GM12878 (cell line): ENCODE data around the gene UBXN4. TPM values are rescaled to one million over a fixed set of nuclear protein-coding genes. Genes with fewer than 3 reads are reported as not detected.
A peak's percentile ranks its signal among the peaks of the same experiment; 100 is the strongest.

ENCODE experiments used
- ATAC-seq: fragments of 200-7000 bp; cut with Tn5 transposase; 3 replicates; pipeline ENCODE4 v1.9.1; 2020; ENCODE audit warnings: mild to moderate bottlenecking, moderate library complexity
- BruUV-seq: library from RNA; stranded (reverse); fragments of 400-500 nt; replicated peaks from 2 replicates; lab custom pipeline; 2021; lab: Mats Ljungman, UMichigan
- CTCF ChIA-PET: fragments of 300-600 bp; sonication (Branson Sonifier 250); formaldehyde crosslinking; extraction: SDS; loops from one replicate; lab custom pipeline; 2021; ENCODE audit warnings: inconsistent platforms; lab: Yijun Ruan, JAX
- POLR2A ChIA-PET: fragments of 350-600 bp; formaldehyde crosslinking; extraction: SDS; loops from one replicate; lab custom pipeline; 2021; ENCODE audit warnings: inconsistent platforms; lab: Charles Lee
- RAD21 ChIA-PET: fragments of 300-600 bp; sonication (Branson Sonifier 250); formaldehyde crosslinking; loops from one replicate; lab custom pipeline; 2023; ENCODE audit warnings: antibody characterized with exemption; ENCODE audit not compliant: unreplicated experiment; lab: Charles Lee
- SMC1A ChIA-PET: fragments of 300-600 bp; sonication (Branson Sonifier 250); formaldehyde crosslinking; loops from one replicate; lab custom pipeline; 2023; ENCODE audit not compliant: unreplicated experiment, uncharacterized antibody; lab: Charles Lee
- DNase-seq: peaks from one replicate; pipeline ENCODE4 v3.0.0-alpha.2; 2011; ENCODE audit warnings: low read depth, low spot score
- FAIRE-seq: peaks from 3 replicates; lab custom pipeline; 2011; peaks lifted over from hg19 to GRCh38; lab: Jason Lieb, UNC
- H2AFZ ChIP-seq: 2 replicates; pipeline ENCODE4 v1.6.0; 2011; ENCODE audit warnings: low read depth, low read length, control low read depth; ENCODE audit not compliant: control insufficient read depth
- H3K27ac ChIP-seq: 2 replicates; pipeline ENCODE4 v1.5.1; 2011; ENCODE audit warnings: control low read depth; ENCODE audit not compliant: control insufficient read depth, insufficient read depth
- H3K27me3 ChIP-seq, 2 experiments: replicated peaks in 1 of 2; 2 replicates each; pipeline versions ENCODE4 v1.6.0 to v1.6.1; 2011; ENCODE audit warnings: low read length in 1 of 2; ENCODE audit not compliant: control insufficient read depth in 2 of 2, insufficient read depth in 2 of 2
- H3K36me3 ChIP-seq, 2 experiments: 2 replicates each; pipeline ENCODE4 v1.5.1; 2011; ENCODE audit warnings: low read length in 1 of 2; ENCODE audit not compliant: control insufficient read depth in 2 of 2, insufficient read depth in 2 of 2
- H3K4me1 ChIP-seq: 2 replicates; pipeline ENCODE4 v1.6.1; 2011; ENCODE audit warnings: mild to moderate bottlenecking, low read length, moderate library complexity, mixed read lengths; ENCODE audit not compliant: control insufficient read depth, insufficient read depth
- H3K4me2 ChIP-seq: 2 replicates; pipeline ENCODE4 v1.6.0; 2011; ENCODE audit warnings: control low read depth; ENCODE audit not compliant: control insufficient read depth, insufficient read depth
- H3K4me3 ChIP-seq: fragments of 200-600 bp; sonication (generic); 2 replicates; pipeline ENCODE4 v1.5.1; 2016
- H3K79me2 ChIP-seq: 2 replicates; pipeline ENCODE4 v1.6.0; 2011; ENCODE audit warnings: low read length; ENCODE audit not compliant: control insufficient read depth, insufficient read depth
- H3K9ac ChIP-seq: 2 replicates; pipeline ENCODE4 v1.8.0; 2011; ENCODE audit warnings: low read length, control low read depth, mixed read lengths; ENCODE audit not compliant: control insufficient read depth, insufficient read depth
- H3K9me3 ChIP-seq: replicated peaks from 3 replicates; pipeline ENCODE4 v1.5.1; 2011; ENCODE audit warnings: mild to moderate bottlenecking, low read length; ENCODE audit not compliant: control insufficient read depth, insufficient read depth
- H4K20me1 ChIP-seq: 2 replicates; pipeline ENCODE4 v1.6.0; 2011; ENCODE audit not compliant: control insufficient read depth, insufficient read depth
- ATF7 ChIP-seq: fragments of 450-650 bp; IDR thresholded peaks from 2 replicates; pipeline ENCODE4 v1.6.1; 2016; ENCODE audit warnings: low read depth, mild to moderate bottlenecking
- BHLHE40 ChIP-seq, 2 experiments: fragments of 450-650 bp in 1 of 2; IDR thresholded peaks; 2 replicates each; pipeline ENCODE4 v1.6.1; 2011 to 2017; ENCODE audit warnings: low read depth in 2 of 2, borderline replicate concordance in 1 of 2, improper control_type of control experiment in 1 of 2, low read length in 1 of 2, mild to moderate bottlenecking in 1 of 2
- EZH2 ChIP-seq: IDR thresholded peaks from 2 replicates; pipeline ENCODE4 v1.6.1; 2012; ENCODE audit warnings: low read depth, mild to moderate bottlenecking, control low read depth, inconsistent platforms, low read length, borderline replicate concordance; ENCODE audit not compliant: control insufficient read depth
- IKZF1 ChIP-seq: fragments of 450-650 bp; conservative IDR thresholded peaks from 2 replicates; pipeline ENCODE4 v1.6.1; 2017; ENCODE audit warnings: antibody characterized with exemption, mild to moderate bottlenecking
- IKZF2 ChIP-seq, 2 experiments: fragments of 450-650 bp; IDR thresholded peaks; 2 replicates each; pipeline ENCODE4 v1.6.1; 2017; ENCODE audit warnings: mild to moderate bottlenecking in 2 of 2, moderate library complexity in 2 of 2
- KDM1A ChIP-seq: fragments of 200-600 bp; sonication (generic); IDR thresholded peaks from 2 replicates; pipeline ENCODE4 v1.6.1; 2016; ENCODE audit warnings: borderline replicate concordance
- KLF5 ChIP-seq: fragments of 450-650 bp; IDR thresholded peaks from 2 replicates; pipeline ENCODE4 v1.6.1; 2014; ENCODE audit warnings: mild to moderate bottlenecking; ENCODE audit not compliant: partially characterized antibody
- MEF2B ChIP-seq: fragments of 450-650 bp; IDR thresholded peaks from 2 replicates; pipeline ENCODE4 v1.6.1; 2018; ENCODE audit warnings: mild to moderate bottlenecking, moderate library complexity; ENCODE audit not compliant: partially characterized antibody, poor library complexity, severe bottlenecking
- SMARCA5 ChIP-seq: fragments of 450-650 bp; IDR thresholded peaks from 2 replicates; pipeline ENCODE4 v1.6.1; 2017; ENCODE audit warnings: mild to moderate bottlenecking
- SP1 ChIP-seq: IDR thresholded peaks from one replicate; pipeline ENCODE4 v1.6.1; 2011; ENCODE audit warnings: low read depth, low read length
- SREBF1 ChIP-seq: IDR thresholded peaks from 2 replicates; pipeline ENCODE4 v1.6.1; 2012; ENCODE audit warnings: mild to moderate bottlenecking, low read length
- WGBS: methylation state at CpG from one replicate; pipeline ENCODE4 v1.1.6; 2016; ENCODE audit warnings: low lambda C conversion rate; ENCODE audit not compliant: insufficient replicate concordance, insufficient coverage; ENCODE audit errors: missing lambda C conversion rate; 5-methylcytosine and 5-hydroxymethylcytosine counted together
- in situ Hi-C: fragments of 300-500 bp; cut with MboI; formaldehyde crosslinking; loops from 9 replicates; pipeline ENCODE4 v1.14.3; 2018; ENCODE audit warnings: mixed read lengths
- intact Hi-C: fragments of 100-400 bp; cut with micrococcal nuclease; formaldehyde crosslinking; loops from one replicate; pipeline ENCODE4 v1.14.2; 2022; ENCODE audit not compliant: unreplicated experiment
- polyA plus RNA-seq, 11 experiments: library from polyadenylated mRNA; depleted of rRNA in 4 of 11; unstranded in 6 of 11; stranded (reverse) in 5 of 11; fragments of >200 nt; fragmentation: Nextera tagmentation in 4 of 11; fragmentation: Illumina TruSeq in 1 of 11; extraction: Ambion mirVana in 4 of 11; extraction: Trizol in 1 of 11; gene quantifications; 1 replicate in 1 of 11; 2 replicates in 10 of 11; pipeline versions ENCODE4 v1.2.1 to v1.2.3, GENCODE V29; 2011 to 2016; ENCODE audit warnings: inconsistent platforms in 2 of 11, missing spikeins in 2 of 11, low read depth in 1 of 11
- total RNA-seq, 4 experiments: library from RNA; depleted of rRNA in 3 of 4; stranded (reverse); fragments of >200 nt in 3 of 4; fragmentation: Illumina TruSeq in 1 of 4; extraction: Trizol in 1 of 4; gene quantifications; 2 replicates each; pipeline versions ENCODE4 v1.2.1 to v1.2.3, GENCODE V29; 2013 to 2021
- TF ChIP-seq, protein P1 (sequence below): fragments of 450-650 bp; IDR thresholded peaks from 2 replicates; pipeline ENCODE4 v1.6.1; 2017; ENCODE audit warnings: mild to moderate bottlenecking, moderate library complexity
- TF ChIP-seq, protein P2 (sequence below): IDR thresholded peaks from 2 replicates; pipeline ENCODE4 v1.6.1; 2012; ENCODE audit warnings: low read depth, low read length, improper control_type of control experiment

UBXN4 gene
- total and polyA plus RNA-seq, 10 of the 15 experiments (the other 5 are each of a cell fraction or from before 2014, with no cell fraction given), result 52.6 to 133 (median 71.9) TPM

DNA sequence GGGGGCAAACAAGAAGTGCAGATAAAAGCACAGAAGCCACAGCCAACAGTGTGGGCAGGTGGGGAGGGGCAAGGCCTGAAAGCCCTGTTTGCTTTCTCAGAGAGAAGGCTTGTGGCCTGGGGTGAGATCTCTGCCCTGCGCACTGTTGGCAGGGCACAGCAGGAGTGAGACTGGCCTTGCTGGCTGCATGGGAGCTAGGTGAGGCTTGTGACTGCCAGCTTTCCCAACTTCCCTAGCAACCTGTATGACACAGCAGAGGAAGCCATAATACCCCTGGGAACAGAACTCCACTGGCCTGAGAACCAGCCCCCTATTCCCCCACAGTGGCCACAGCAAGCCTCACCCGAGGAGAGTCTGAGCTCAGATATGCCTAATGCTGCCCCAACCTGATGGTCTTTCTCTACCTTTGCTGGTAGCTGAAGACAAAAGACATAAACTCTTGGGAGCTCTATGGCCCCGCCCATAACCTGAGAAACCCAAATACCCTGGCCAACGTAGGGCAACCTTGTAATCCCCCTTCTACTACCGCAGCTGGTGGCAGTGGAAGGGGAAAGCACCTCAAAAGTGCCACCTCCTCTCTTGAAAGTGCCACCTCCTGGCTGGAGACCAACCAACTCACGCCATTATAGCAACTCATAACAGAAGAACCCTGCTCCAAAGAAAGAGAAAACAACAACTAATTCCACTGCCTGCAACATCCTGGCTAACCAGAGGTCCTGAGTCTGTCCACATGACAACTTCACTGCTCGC is 50.9 kb downstream of the UBXN4 start:
- intact Hi-C loops, result no loop called here
- POLR2A ChIA-PET, result interaction anchor here (1.5 kb wide), 1 partner anchor 50 kb away, joined by 4 read pairs; no protein-coding TSS in a partner anchor
- no peaks in the 10 kb centered on the region for H3K36me3 ChIP-seq

More for the DNA sequence above, 50.9 kb downstream of the UBXN4 start:
- CTCF ChIA-PET, result interaction anchor here (0.6 to 2.5 kb wide), 16 partner anchors 8 to 804 kb away, joined by 3 to 14 read pairs (median 3); partner anchors contain the start of gene UBXN4
- Histone ChIP-seq H3K9ac (peak overlapping the region; percentile 10; the same call in 1 of the 2 replicates), H3K4me2 (peak overlapping the region; percentile 38), H3K79me2 (no peaks in the 10 kb centered on the region), H3K27me3 (no peaks in the 10 kb centered on the region), H4K20me1 (no peaks in the 10 kb centered on the region), H2AFZ (peak overlapping the region; percentile 71), H3K4me1 (peaks cover 12% of the 10 kb centered on the region), H3K9me3 (no peaks in the 10 kb centered on the region), H3K4me3 (no peak overlapping the region; the same call in 1 of the 2 replicates), H3K27ac (peak overlapping the region; percentile 35; the same call in 1 of the 2 replicates)
- RAD21 ChIA-PET, result interaction anchor here (1.0 to 1.4 kb wide), 3 partner anchors 50 to 789 kb away, joined by 3 to 4 read pairs (median 4); no protein-coding TSS in a partner anchor
- WGBS, result 13% methylated on average over 7 of the region's 7 CpGs
- ATAC-seq, result peak; percentile 79
- peak; percentile 51 for DNase-seq
- no peak for FAIRE-seq
- BruUV-seq, result no TSS peak
- SMC1A ChIA-PET, result interaction anchor here (0.8 to 2.4 kb wide), 13 partner anchors 10 to 618 kb away, joined by 3 to 14 read pairs (median 4); no protein-coding TSS in a partner anchor
- in situ Hi-C loops, result no loop called here
- TF ChIP-seq KDM1A (no peak), BHLHE40 (IDR thresholded peaks at IDR 0.05; ENCODE audit: borderline replicate concordance in 1 of 2, low read depth in 2 of 2, low read length in 1 of 2) (no peak; a peak in 1 of 4 replicates), SMARCA5 (no peak), SREBF1 (no peak), KLF5 (no peak), IKZF2 (IDR thresholded peaks at IDR 0.05) (peak in 1 of 2 experiments; percentile 29; a peak in 1 of 4 replicates), SP1 (no peak), ATF7 (0 out of 2 replicates have a peak, but pooled peaks have one; percentile 32), MEF2B (peak; percentile 87), IKZF1 (0 out of 2 replicates have a peak, but pooled peaks have one; percentile 31), EZH2 (no peak)
- TF ChIP-seq, protein P1, sequence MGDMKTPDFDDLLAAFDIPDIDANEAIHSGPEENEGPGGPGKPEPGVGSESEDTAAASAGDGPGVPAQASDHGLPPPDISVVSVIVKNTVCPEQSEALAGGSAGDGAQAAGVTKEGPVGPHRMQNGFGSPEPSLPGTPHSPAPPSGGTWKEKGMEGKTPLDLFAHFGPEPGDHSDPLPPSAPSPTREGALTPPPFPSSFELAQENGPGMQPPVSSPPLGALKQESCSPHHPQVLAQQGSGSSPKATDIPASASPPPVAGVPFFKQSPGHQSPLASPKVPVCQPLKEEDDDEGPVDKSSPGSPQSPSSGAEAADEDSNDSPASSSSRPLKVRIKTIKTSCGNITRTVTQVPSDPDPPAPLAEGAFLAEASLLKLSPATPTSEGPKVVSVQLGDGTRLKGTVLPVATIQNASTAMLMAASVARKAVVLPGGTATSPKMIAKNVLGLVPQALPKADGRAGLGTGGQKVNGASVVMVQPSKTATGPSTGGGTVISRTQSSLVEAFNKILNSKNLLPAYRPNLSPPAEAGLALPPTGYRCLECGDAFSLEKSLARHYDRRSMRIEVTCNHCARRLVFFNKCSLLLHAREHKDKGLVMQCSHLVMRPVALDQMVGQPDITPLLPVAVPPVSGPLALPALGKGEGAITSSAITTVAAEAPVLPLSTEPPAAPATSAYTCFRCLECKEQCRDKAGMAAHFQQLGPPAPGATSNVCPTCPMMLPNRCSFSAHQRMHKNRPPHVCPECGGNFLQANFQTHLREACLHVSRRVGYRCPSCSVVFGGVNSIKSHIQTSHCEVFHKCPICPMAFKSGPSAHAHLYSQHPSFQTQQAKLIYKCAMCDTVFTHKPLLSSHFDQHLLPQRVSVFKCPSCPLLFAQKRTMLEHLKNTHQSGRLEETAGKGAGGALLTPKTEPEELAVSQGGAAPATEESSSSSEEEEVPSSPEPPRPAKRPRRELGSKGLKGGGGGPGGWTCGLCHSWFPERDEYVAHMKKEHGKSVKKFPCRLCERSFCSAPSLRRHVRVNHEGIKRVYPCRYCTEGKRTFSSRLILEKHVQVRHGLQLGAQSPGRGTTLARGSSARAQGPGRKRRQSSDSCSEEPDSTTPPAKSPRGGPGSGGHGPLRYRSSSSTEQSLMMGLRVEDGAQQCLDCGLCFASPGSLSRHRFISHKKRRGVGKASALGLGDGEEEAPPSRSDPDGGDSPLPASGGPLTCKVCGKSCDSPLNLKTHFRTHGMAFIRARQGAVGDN, result 0 out of 2 replicates have a peak, but pooled peaks have one; percentile 19
- TF ChIP-seq, protein P2, sequence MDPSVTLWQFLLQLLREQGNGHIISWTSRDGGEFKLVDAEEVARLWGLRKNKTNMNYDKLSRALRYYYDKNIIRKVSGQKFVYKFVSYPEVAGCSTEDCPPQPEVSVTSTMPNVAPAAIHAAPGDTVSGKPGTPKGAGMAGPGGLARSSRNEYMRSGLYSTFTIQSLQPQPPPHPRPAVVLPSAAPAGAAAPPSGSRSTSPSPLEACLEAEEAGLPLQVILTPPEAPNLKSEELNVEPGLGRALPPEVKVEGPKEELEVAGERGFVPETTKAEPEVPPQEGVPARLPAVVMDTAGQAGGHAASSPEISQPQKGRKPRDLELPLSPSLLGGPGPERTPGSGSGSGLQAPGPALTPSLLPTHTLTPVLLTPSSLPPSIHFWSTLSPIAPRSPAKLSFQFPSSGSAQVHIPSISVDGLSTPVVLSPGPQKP, result no peak
